ENCODE data around the gene MRPS15. TPM values are rescaled to one million over a fixed set of nuclear protein-coding genes. Genes with fewer than 3 reads are reported as not detected.

MRPS15 gene
- total and polyA plus RNA-seq, 2 donors (not counting 3 experiments of a cell fraction or from before 2014, with no cell fraction given) = 47.1 to 105 TPM

DNA sequence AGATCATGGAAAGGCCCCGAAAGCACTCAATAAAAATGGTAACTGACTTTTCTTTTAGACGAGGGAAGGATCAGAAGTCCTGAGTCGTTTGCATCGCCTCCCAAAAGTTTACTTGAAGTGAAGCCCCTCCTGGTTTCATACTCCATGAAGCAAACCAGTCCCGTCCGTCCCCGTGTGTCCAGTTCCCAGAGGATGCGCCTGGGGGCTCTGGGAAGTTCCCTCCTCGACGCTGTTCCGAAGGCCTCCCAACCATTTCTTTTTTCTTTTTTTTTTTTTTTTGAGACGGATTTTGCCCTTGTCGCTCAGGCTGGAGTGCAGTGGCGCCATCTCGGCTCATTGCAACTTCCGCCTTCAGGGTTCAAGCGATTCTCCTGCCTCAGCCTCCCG lies 13.3 kb downstream of the MRPS15 start:
- Histone ChIP-seq H3K9me3 (replicated peaks; ENCODE audit: control insufficient read depth, insufficient read depth, low read length) (no peaks in the 10 kb centered on the region), H3K9ac (replicated peaks; ENCODE audit: extremely low read depth, insufficient read depth, low read length) (peak overlapping the region; percentile 93), H3K4me3 (replicated peaks in 1 of 3; ENCODE audit: insufficient read depth in 1 of 3, low read depth in 1 of 3, low read length in 3 of 3) (peak overlapping the region; percentile 46 to 67 (median 50)), H3K36me3 (ENCODE audit: control insufficient read depth in 2 of 2, extremely low read depth in 1 of 2, insufficient read depth in 2 of 2, low read length in 2 of 2) (peaks cover 8 to 11% of the 10 kb centered on the region in 2 experiments), H4K20me1 (replicated peaks; ENCODE audit: control insufficient read depth, extremely low read depth, insufficient read depth, low read length) (no peaks in the 10 kb centered on the region), H3K4me2 (ENCODE audit: insufficient read depth, low read length) (peak overlapping the region; percentile 66), H3K9me1 (replicated peaks; ENCODE audit: control insufficient read depth, extremely low read depth, insufficient read depth, low read length) (no peaks in the 10 kb centered on the region), H3K4me1 (ENCODE audit: control insufficient read depth, extremely low read depth, insufficient read depth, low read length) (peaks cover 4% of the 10 kb centered on the region), H3K79me2 (ENCODE audit: control insufficient read depth, insufficient read depth, low read length) (no peaks in the 10 kb centered on the region), H3K27me3 (ENCODE audit: control insufficient read depth in 2 of 2, insufficient read depth in 2 of 2, low read length in 2 of 2) (no peaks in the 10 kb centered on the region), H2AFZ (ENCODE audit: low read depth, low read length) (peak overlapping the region; percentile 87), H3K27ac (ENCODE audit: insufficient read depth, low read depth, low read length) (peak overlapping the region; percentile 89)
- POLR2A ChIA-PET = interaction anchor here (0.6 to 1.3 kb wide), 2 partner anchors 13 to 16 kb away, joined by 3 to 7 read pairs; partner anchors contain the start of gene MRPS15
- TSS peak; percentile 86 for BruUV-seq (replicated peaks)
- TF ChIP-seq CTCF (IDR thresholded peaks at IDR 0.05; ENCODE audit: extremely low read depth in 1 of 2, insufficient read depth in 1 of 2, low read depth in 1 of 2, low read length in 2 of 2) (no peak), POLR2A (IDR thresholded peaks at IDR 0.05; ENCODE audit: low read depth, low read length) (no peak), EZH2 (IDR thresholded peaks at IDR 0.05; ENCODE audit: borderline replicate concordance, low read depth, low read length, severe bottlenecking) (no peak), POLR2AphosphoS5 (IDR thresholded peaks at IDR 0.05; ENCODE audit: insufficient read depth, low read depth, low read length) (no peak), JUN (IDR thresholded peaks at IDR 0.05; ENCODE audit: borderline replicate concordance, insufficient read depth, insufficient read length, low read depth) (no peak)
- FAIRE-seq (no peak), DNase-seq (ENCODE audit: low read depth, low spot score) (no peak)
- CTCF ChIA-PET = interaction anchor here (0.7 to 1.8 kb wide), 9 partner anchors 14 to 354 kb away, joined by 3 to 7 read pairs (median 3); partner anchors contain the start of gene MRPS15
- dilution Hi-C loops (cut with MboI; ENCODE audit: extremely low pct_ligation_motif_present, low sequenced_read_pairs) = no loop called here
- intact Hi-C loops (cut with micrococcal nuclease) = loop anchor here (1.0 kb wide), 1 partner anchor 13 kb away; the partner anchor contains the start of gene MRPS15

Data from endothelial cell of umbilical vein (primary cell).